HEK293 (cell line): ENCODE results near the gene APBB2.

Experiments
- CTCF ChIA-PET: fragments of 350-600 bp; formaldehyde crosslinking; extraction: SDS; loops from one replicate; lab custom pipeline; 2021; ENCODE audit warnings: antibody characterized with exemption; lab: Yijun Ruan, JAX
- POLR2A ChIA-PET: fragments of 300-600 bp; formaldehyde crosslinking; extraction: SDS; loops from one replicate; lab custom pipeline; 2020; ENCODE audit warnings: antibody characterized with exemption, inconsistent platforms; lab: Yijun Ruan, JAX
- H3K27ac ChIP-seq: fragments of 200-500 bp; sonication (Bioruptor generic); 2 replicates; pipeline ENCODE4 v1.5.1; 2014; ENCODE audit warnings: low read depth, low read length, control low read depth, inconsistent platforms; ENCODE audit errors: extremely low read depth
- H3K36me3 ChIP-seq, 2 experiments: fragments of 200-500 bp in 1 of 2; sonication (Bioruptor generic) in 1 of 2; 1 replicate in 1 of 2; 2 replicates in 1 of 2; pipeline ENCODE4 v1.5.1; 2014 to 2017; ENCODE audit warnings: inconsistent platforms in 2 of 2, low read length in 2 of 2; ENCODE audit not compliant: control insufficient read depth in 2 of 2, insufficient read depth in 1 of 2
- H3K4me1 ChIP-seq: fragments of 200-500 bp; sonication (Bioruptor generic); 2 replicates; pipeline ENCODE4 v1.5.1; 2014; ENCODE audit warnings: mild to moderate bottlenecking, low read length, inconsistent platforms; ENCODE audit not compliant: control insufficient read depth, insufficient read depth
- H3K4me3 ChIP-seq: 2 replicates; pipeline ENCODE4 v1.5.1; 2011; ENCODE audit warnings: low read depth, mild to moderate bottlenecking, control low read depth, low read length, moderate library complexity
- H3K9me3 ChIP-seq: fragments of 200-500 bp; sonication (Bioruptor generic); 2 replicates; pipeline ENCODE4 v1.5.1; 2014; ENCODE audit warnings: low read depth, low read length, inconsistent platforms; ENCODE audit not compliant: control insufficient read depth, insufficient read depth
- FEZF1 ChIP-seq: fragments of 450-650 bp; formaldehyde crosslinking; IDR thresholded peaks from 2 replicates; pipeline ENCODE4 v1.5.1; 2016; ENCODE audit warnings: missing biosample characterization, missing genetic modification characterization
- MEIS1 ChIP-seq: sonication (generic); formaldehyde crosslinking; IDR thresholded peaks from 2 replicates; pipeline ENCODE4 v1.8.1; 2022; ENCODE audit warnings: missing genetic modification reagents, mild to moderate bottlenecking, borderline replicate concordance
- OSR2 ChIP-seq: fragments of 450-650 bp; formaldehyde crosslinking; IDR thresholded peaks from 2 replicates; pipeline ENCODE4 v1.5.1; 2016; ENCODE audit warnings: missing biosample characterization, missing genetic modification characterization
- ZNF138 ChIP-seq: fragments of 450-650 bp; formaldehyde crosslinking; IDR thresholded peaks from 2 replicates; pipeline ENCODE4 v1.5.1; 2016; ENCODE audit warnings: missing biosample characterization, missing genetic modification characterization, borderline replicate concordance
- ZNF514 ChIP-seq: fragments of 450-650 bp; formaldehyde crosslinking; IDR thresholded peaks from 2 replicates; pipeline ENCODE4 v1.5.1; 2016; ENCODE audit warnings: missing biosample characterization, missing genetic modification characterization
- ZNF561 ChIP-seq: fragments of 450-650 bp; IDR thresholded peaks from 2 replicates; pipeline ENCODE4 v1.5.1; 2018; ENCODE audit warnings: missing biosample characterization, missing genetic modification characterization, borderline replicate concordance
- ZNF571 ChIP-seq: fragments of 450-650 bp; formaldehyde crosslinking; IDR thresholded peaks from 2 replicates; pipeline ENCODE4 v1.5.0; 2017; ENCODE audit warnings: missing biosample characterization, missing genetic modification characterization
- ZNF660 ChIP-seq: fragments of 450-650 bp; IDR thresholded peaks from 2 replicates; pipeline ENCODE4 v1.5.1; 2018; ENCODE audit warnings: missing biosample characterization, mild to moderate bottlenecking, missing genetic modification characterization
- ZXDB ChIP-seq: fragments of 450-650 bp; formaldehyde crosslinking; IDR thresholded peaks from 2 replicates; pipeline ENCODE4 v1.5.1; 2016; ENCODE audit warnings: missing biosample characterization, missing genetic modification characterization
- TF ChIP-seq, protein P1 (sequence below): fragments of 450-650 bp; formaldehyde crosslinking; IDR thresholded peaks from 2 replicates; pipeline ENCODE4; 2016; ENCODE audit warnings: missing biosample characterization, missing genetic modification characterization
- TF ChIP-seq, protein P2 (sequence below): fragments of 450-650 bp; formaldehyde crosslinking; IDR thresholded peaks from 2 replicates; pipeline ENCODE4 v1.5.1; 2016; ENCODE audit warnings: missing biosample characterization, missing genetic modification characterization
- TF ChIP-seq, protein P3 (sequence below): fragments of 450-650 bp; formaldehyde crosslinking; conservative IDR thresholded peaks from 2 replicates; pipeline ENCODE4 v1.5.1; 2016; ENCODE audit warnings: low read depth, missing biosample characterization, missing genetic modification characterization
- TF ChIP-seq, protein P4 (sequence below): fragments of 450-650 bp; formaldehyde crosslinking; IDR thresholded peaks from 2 replicates; pipeline ENCODE4 v1.5.1; 2017; ENCODE audit warnings: missing biosample characterization, missing genetic modification characterization
- TF ChIP-seq, protein P5 (sequence below): fragments of 450-650 bp; formaldehyde crosslinking; IDR thresholded peaks from 2 replicates; pipeline ENCODE4 v1.5.1; 2016; ENCODE audit warnings: missing biosample characterization, missing genetic modification characterization

The APBB2 gene

DNA sequence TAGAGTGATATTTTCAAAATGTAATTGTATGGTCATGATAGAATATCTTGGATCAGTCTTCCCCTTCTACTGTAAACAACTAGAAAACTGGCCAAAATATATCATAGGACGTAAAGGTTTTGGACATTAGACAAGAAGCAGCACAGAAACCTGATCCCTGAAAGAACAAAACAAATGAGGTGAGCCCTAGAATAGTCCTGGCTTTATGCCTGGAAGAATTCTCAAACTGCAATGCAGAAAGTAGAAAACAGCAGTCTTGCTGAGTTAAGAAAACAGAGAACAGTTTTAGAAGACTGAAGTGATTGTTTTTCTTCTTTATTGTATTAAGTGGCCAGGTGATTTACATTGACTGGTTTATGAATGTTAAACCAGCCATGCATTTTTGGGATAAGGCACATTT, 445.1 kb downstream of the APBB2 start (continued):
- TF ChIP-seq ZXDB (tag by site-specific recombination): 0 out of 2 replicates have a peak, but pooled peaks have one; percentile 34
- TF ChIP-seq FEZF1 (tag by site-specific recombination): 0 out of 2 replicates have a peak, but pooled peaks have one; percentile 21
- TF ChIP-seq, protein P1, sequence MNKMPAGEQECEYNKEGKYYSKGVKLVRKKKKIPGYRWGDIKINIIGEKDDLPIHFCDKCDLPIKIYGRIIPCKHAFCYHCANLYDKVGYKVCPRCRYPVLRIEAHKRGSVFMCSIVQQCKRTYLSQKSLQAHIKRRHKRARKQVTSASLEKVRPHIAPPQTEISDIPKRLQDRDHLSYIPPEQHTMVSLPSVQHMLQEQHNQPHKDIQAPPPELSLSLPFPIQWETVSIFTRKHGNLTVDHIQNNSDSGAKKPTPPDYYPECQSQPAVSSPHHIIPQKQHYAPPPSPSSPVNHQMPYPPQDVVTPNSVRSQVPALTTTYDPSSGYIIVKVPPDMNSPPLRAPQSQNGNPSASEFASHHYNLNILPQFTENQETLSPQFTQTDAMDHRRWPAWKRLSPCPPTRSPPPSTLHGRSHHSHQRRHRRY (tag by site-specific recombination): no peak

DNA sequence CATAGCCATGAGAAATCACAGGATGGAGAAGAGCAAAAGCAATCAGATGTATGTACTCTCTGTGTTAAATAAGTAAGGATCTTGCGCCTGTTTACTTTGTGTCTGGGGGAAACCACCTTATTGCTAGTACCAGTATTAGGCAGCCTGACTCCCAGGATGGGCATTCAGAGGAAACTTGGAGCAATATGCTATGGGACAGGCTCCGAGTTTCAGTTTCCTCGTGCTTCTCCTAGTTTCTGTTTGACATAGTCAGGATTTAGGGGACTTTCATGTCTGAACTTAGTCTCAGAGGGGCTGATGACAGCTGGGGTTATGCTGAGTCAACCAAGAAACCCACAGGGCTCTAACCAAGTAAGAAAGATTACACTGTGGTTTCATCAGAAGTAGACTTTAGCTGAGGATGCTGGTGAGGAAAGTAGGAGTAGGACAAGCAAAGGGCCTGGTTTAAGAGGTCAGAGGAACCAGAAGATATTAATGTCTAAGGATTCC, 451.1 kb downstream of the APBB2 start:
- Histone ChIP-seq H3K4me1 (no peaks in the 10 kb centered on the region), H3K27ac (no peak overlapping the region), H3K4me3 (no peak overlapping the region), H3K9me3 (no peaks in the 10 kb centered on the region), H3K36me3 (no peaks in the 10 kb centered on the region)
- CTCF ChIA-PET: no interaction called here
- POLR2A ChIA-PET: no interaction called here
- no peak for TF ChIP-seq ZNF571 (tag by site-specific recombination)
- no peak for TF ChIP-seq OSR2 (tag by site-specific recombination)
- TF ChIP-seq, protein P2, sequence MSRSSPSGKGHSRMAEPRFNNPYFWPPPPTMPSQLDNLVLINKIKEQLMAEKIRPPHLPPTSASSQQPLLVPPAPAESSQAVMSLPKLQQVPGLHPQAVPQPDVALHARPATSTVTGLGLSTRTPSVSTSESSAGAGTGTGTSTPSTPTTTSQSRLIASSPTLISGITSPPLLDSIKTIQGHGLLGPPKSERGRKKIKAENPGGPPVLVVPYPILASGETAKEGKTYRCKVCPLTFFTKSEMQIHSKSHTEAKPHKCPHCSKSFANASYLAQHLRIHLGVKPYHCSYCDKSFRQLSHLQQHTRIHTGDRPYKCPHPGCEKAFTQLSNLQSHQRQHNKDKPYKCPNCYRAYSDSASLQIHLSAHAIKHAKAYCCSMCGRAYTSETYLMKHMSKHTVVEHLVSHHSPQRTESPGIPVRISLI: no peak
- no peak for TF ChIP-seq MEIS1 (CRISPR knock-in tag)
- TF ChIP-seq, protein P3, sequence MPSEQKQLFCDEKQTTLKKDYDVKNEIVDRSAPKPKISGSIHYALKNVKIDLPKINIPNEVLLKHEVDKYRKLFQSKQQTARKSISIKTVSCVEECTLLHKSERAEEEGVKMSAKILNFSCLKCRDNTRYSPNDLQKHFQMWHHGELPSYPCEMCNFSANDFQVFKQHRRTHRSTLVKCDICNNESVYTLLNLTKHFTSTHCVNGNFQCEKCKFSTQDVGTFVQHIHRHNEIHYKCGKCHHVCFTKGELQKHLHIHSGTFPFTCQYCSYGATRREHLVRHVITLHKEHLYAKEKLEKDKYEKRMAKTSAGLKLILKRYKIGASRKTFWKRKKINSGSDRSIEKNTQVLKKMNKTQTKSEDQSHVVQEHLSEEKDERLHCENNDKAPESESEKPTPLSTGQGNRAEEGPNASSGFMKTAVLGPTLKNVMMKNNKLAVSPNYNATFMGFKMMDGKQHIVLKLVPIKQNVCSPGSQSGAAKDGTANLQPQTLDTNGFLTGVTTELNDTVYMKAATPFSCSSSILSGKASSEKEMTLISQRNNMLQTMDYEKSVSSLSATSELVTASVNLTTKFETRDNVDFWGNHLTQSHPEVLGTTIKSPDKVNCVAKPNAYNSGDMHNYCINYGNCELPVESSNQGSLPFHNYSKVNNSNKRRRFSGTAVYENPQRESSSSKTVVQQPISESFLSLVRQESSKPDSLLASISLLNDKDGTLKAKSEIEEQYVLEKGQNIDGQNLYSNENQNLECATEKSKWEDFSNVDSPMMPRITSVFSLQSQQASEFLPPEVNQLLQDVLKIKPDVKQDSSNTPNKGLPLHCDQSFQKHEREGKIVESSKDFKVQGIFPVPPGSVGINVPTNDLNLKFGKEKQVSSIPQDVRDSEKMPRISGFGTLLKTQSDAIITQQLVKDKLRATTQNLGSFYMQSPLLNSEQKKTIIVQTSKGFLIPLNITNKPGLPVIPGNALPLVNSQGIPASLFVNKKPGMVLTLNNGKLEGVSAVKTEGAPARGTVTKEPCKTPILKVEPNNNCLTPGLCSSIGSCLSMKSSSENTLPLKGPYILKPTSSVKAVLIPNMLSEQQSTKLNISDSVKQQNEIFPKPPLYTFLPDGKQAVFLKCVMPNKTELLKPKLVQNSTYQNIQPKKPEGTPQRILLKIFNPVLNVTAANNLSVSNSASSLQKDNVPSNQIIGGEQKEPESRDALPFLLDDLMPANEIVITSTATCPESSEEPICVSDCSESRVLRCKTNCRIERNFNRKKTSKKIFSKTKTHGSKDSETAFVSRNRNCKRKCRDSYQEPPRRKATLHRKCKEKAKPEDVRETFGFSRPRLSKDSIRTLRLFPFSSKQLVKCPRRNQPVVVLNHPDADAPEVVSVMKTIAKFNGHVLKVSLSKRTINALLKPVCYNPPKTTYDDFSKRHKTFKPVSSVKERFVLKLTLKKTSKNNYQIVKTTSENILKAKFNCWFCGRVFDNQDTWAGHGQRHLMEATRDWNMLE (tag by site-specific recombination): peak; percentile 28; the same call in 1 of the 2 replicates
- no peak for TF ChIP-seq ZNF138 (tag by site-specific recombination)
- TF ChIP-seq, protein P4, sequence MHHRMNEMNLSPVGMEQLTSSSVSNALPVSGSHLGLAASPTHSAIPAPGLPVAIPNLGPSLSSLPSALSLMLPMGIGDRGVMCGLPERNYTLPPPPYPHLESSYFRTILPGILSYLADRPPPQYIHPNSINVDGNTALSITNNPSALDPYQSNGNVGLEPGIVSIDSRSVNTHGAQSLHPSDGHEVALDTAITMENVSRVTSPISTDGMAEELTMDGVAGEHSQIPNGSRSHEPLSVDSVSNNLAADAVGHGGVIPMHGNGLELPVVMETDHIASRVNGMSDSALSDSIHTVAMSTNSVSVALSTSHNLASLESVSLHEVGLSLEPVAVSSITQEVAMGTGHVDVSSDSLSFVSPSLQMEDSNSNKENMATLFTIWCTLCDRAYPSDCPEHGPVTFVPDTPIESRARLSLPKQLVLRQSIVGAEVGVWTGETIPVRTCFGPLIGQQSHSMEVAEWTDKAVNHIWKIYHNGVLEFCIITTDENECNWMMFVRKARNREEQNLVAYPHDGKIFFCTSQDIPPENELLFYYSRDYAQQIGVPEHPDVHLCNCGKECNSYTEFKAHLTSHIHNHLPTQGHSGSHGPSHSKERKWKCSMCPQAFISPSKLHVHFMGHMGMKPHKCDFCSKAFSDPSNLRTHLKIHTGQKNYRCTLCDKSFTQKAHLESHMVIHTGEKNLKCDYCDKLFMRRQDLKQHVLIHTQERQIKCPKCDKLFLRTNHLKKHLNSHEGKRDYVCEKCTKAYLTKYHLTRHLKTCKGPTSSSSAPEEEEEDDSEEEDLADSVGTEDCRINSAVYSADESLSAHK (tag by site-specific recombination): no peak
- TF ChIP-seq ZNF660 (tag by site-specific recombination): 0 out of 2 replicates have a peak, but pooled peaks have one; percentile 20
- no peak for TF ChIP-seq ZNF561 (tag by site-specific recombination)
- TF ChIP-seq ZNF514 (tag by site-specific recombination): no peak
- TF ChIP-seq, protein P5, sequence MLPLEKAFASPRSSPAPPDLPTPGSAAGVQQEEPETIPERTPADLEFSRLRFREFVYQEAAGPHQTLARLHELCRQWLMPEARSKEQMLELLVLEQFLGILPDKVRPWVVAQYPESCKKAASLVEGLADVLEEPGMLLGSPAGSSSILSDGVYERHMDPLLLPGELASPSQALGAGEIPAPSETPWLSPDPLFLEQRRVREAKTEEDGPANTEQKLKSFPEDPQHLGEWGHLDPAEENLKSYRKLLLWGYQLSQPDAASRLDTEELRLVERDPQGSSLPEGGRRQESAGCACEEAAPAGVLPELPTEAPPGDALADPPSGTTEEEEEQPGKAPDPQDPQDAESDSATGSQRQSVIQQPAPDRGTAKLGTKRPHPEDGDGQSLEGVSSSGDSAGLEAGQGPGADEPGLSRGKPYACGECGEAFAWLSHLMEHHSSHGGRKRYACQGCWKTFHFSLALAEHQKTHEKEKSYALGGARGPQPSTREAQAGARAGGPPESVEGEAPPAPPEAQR (tag by site-specific recombination): no peak
